K562 (cell line): ENCODE measurements around the gene PAX8.

Experiments used
- CTCF ChIP-seq, 3 experiments: IDR thresholded peaks in 2 of 3; conservative IDR thresholded peaks in 1 of 3; 2 replicates each; pipeline ENCODE4 v1.5.1; 2011 to 2012; ENCODE audit warnings: low read length in 3 of 3, mild to moderate bottlenecking in 3 of 3, control low read depth in 2 of 3, improper control_type of control experiment in 1 of 3, inconsistent platforms in 1 of 3, low read depth in 1 of 3, mixed read lengths in 1 of 3, moderate library complexity in 1 of 3; ENCODE audit not compliant: insufficient read depth in 2 of 3
- ETV5 ChIP-seq: sonication (generic); formaldehyde crosslinking; IDR thresholded peaks from 2 replicates; pipeline ENCODE4 v1.4.0; 2020; ENCODE audit warnings: low read depth, mild to moderate bottlenecking, missing genetic modification reagents
- GABPA ChIP-seq: fragments of 200-800 bp; sonication (Bioruptor generic); conservative IDR thresholded peaks from 2 replicates; pipeline ENCODE4 v1.6.1; 2016; ENCODE audit warnings: low read depth, missing genetic modification characterization, missing compliant biosample characterization
- MXI1 ChIP-seq: IDR thresholded peaks from 2 replicates; pipeline ENCODE4 v1.6.1; 2011; ENCODE audit warnings: low read depth, mild to moderate bottlenecking, improper control_type of control experiment, low read length
- NFIC ChIP-seq: fragments of 450-650 bp; IDR thresholded peaks from 2 replicates; pipeline ENCODE4 v1.6.1; 2017; ENCODE audit warnings: mild to moderate bottlenecking, inconsistent platforms
- REST ChIP-seq, 2 experiments: fragments of 450-650 bp; formaldehyde crosslinking in 1 of 2; IDR thresholded peaks; 2 replicates each; pipeline versions ENCODE4 v1.4.0 to v1.6.1; 2014 to 2020; ENCODE audit warnings: mild to moderate bottlenecking in 2 of 2, borderline replicate concordance in 1 of 2, low read depth in 1 of 2
- TBL1XR1 ChIP-seq, 2 experiments: IDR thresholded peaks; 2 replicates each; pipeline ENCODE4 v1.6.1; 2012; ENCODE audit warnings: improper control_type of control experiment in 2 of 2, low read length in 2 of 2, mild to moderate bottlenecking in 1 of 2
- USF2 ChIP-seq: sonication (generic); formaldehyde crosslinking; IDR thresholded peaks from 2 replicates; pipeline ENCODE4 v1.5.0; 2020; ENCODE audit warnings: missing genetic modification reagents
- ZNF239 ChIP-seq: fragments of 250-450 bp; sonication (Bioruptor Pico); IDR thresholded peaks from 2 replicates; pipeline ENCODE4 v1.4.0; 2020; ENCODE audit warnings: mild to moderate bottlenecking
- ZNF324 ChIP-seq: fragments of 250-450 bp; sonication (Bioruptor Pico); IDR thresholded peaks from 2 replicates; pipeline ENCODE4 v1.4.0; 2020; ENCODE audit warnings: mild to moderate bottlenecking

GRCh38 chr2:113218283-113219091 lies 60.2 kb downstream of the PAX8 start:
- TF ChIP-seq TBL1XR1 (IDR thresholded peaks at IDR 0.05; ENCODE audit: low read length in 2 of 2) (no peak), CTCF (IDR thresholded peaks at IDR 0.05 in 2 of 3, conservative IDR thresholded peaks at IDR 0.05 in 1 of 3; ENCODE audit: insufficient read depth in 2 of 3, low read depth in 1 of 3, low read length in 3 of 3) (no peak), ZNF239 (CRISPR knock-in tag) (no peak), MXI1 (no peak), ETV5 (CRISPR knock-in tag) (no peak), ZNF324 (CRISPR knock-in tag) (no peak), NFIC (no peak), USF2 (CRISPR knock-in tag) (no peak), REST (IDR thresholded peaks at IDR 0.05; ENCODE audit: borderline replicate concordance) (no peak), REST (CRISPR knock-in tag; IDR thresholded peaks at IDR 0.05; ENCODE audit: low read depth) (no peak), GABPA (tag) (no peak)
